ENCODE data around the gene CTNS.
"Not testable (repeated sequence)": the region's sequence is repeated elsewhere in the genome, so short reads cannot be mapped to it uniquely, and the experiment has no call there.

Gene CTNS

GRCh38 chr17:3688852-3689261 is 52.3 kb downstream of the CTNS start:
- DNase-seq, result no peak

- no peak for DNase-seq
These were observed 52.9 kb downstream of the CTNS start for GRCh38 chr17:3689262-3690093.

- DNase-seq, result no peak
These were observed 53.6 kb downstream of the CTNS start for GRCh38 chr17:3690094-3690715.

- no peak for DNase-seq
These were observed 55.1 kb downstream of the CTNS start for GRCh38 chr17:3691617-3692067.

GRCh38 chr17:3692346-3692745 is 55.8 kb downstream of the CTNS start:
- no peak for DNase-seq

GRCh38 chr17:3693141-3693540 is 56.6 kb downstream of the CTNS start:
- DNase-seq, result no peak

- DNase-seq, result peak; percentile 72
These were observed 57.3 kb downstream of the CTNS start for GRCh38 chr17:3693829-3694231.

- no peak for DNase-seq
These were observed 58.7 kb downstream of the CTNS start for GRCh38 chr17:3695129-3695722.

- DNase-seq, result peak; percentile 61
These were observed 59.3 kb downstream of the CTNS start, which contains the start of gene P2RX5 for GRCh38 chr17:3695723-3696411. Gene P2RX5 (minus strand): TSS chr17:3696155. CDS start chr17:3696005, 150 bp downstream.

- DNase-seq, result no peak
These were observed 60.5 kb downstream of the CTNS start for GRCh38 chr17:3697103-3697476.

GRCh38 chr17:3698139-3698538 is 61.6 kb downstream of the CTNS start:
- no peak for DNase-seq

GRCh38 chr17:3699951-3700350 is 63.4 kb downstream of the CTNS start:
- no peak for DNase-seq

GRCh38 chr17:3702041-3702539 is 65.5 kb downstream of the CTNS start:
- not testable (repeated sequence) for DNase-seq

- no peak for DNase-seq
These were observed 68.6 kb downstream of the CTNS start for GRCh38 chr17:3704931-3705717.

- DNase-seq, result not testable (repeated sequence)
These were observed 69.1 kb downstream of the CTNS start for GRCh38 chr17:3705718-3705984.

- DNase-seq, result no peak
These were observed 71.8 kb downstream of the CTNS start for GRCh38 chr17:3708366-3708765.

- peak; percentile 72 for DNase-seq
These were observed 74.4 kb downstream of the CTNS start for GRCh38 chr17:3710951-3711383.
